Neural crest cell (in vitro differentiated cells): ENCODE results near the gene B4GALT2. TPM values are rescaled to one million over a fixed set of nuclear protein-coding genes. Genes with fewer than 3 reads are reported as not detected.

Experiments used
- DNase-seq: peaks from one replicate; pipeline ENCODE4 v3.0.0; 2021; ENCODE audit warnings: low read depth, mixed read lengths, low spot score
- H3K27ac Mint-ChIP-seq: one replicate; pipeline ENCODE4 v1.8.0; 2021; ENCODE audit warnings: mild to moderate bottlenecking, mixed read lengths; ENCODE audit not compliant: unreplicated experiment
- H3K27me3 Mint-ChIP-seq: 2 replicates; pipeline ENCODE4 v1.8.0; 2021; ENCODE audit warnings: low read depth, mild to moderate bottlenecking, mixed read lengths
- H3K36me3 Mint-ChIP-seq: 2 replicates; pipeline ENCODE4 v1.8.0; 2021; ENCODE audit warnings: low read depth, mild to moderate bottlenecking, mixed read lengths
- H3K4me1 Mint-ChIP-seq: 2 replicates; pipeline ENCODE4 v1.8.0; 2021; ENCODE audit warnings: mixed read lengths
- H3K4me3 Mint-ChIP-seq: one replicate; pipeline ENCODE4 v1.8.0; 2021; ENCODE audit warnings: mild to moderate bottlenecking, mixed read lengths
- H3K9me3 Mint-ChIP-seq: 2 replicates; pipeline ENCODE4 v1.8.0; 2021; ENCODE audit warnings: mixed read lengths
- CTCF ChIP-seq: fragments of 200-600 bp; sonication (generic); conservative IDR thresholded peaks from 2 replicates; pipeline ENCODE4 v1.5.0; 2021; ENCODE audit warnings: antibody characterized with exemption, mild to moderate bottlenecking
- total RNA-seq: library from RNA; stranded (reverse); gene quantifications from 2 replicates; pipeline ENCODE4 v1.2.1, GENCODE V29; 2021

The B4GALT2 gene
- total RNA-seq, 1 donor from 2014 or later: 88.7 TPM

GRCh38 chr1:43962324-43962723 lies 16.7 kb upstream of the B4GALT2 start:
- no peaks in the 10 kb centered on the region for H3K27me3 Mint-ChIP-seq
- no peak for DNase-seq
- H3K36me3 Mint-ChIP-seq: peaks cover 5% of the 10 kb centered on the region
- no peak overlapping the region for H3K27ac Mint-ChIP-seq
- TF ChIP-seq CTCF: no peak
- H3K9me3 Mint-ChIP-seq: no peaks in the 10 kb centered on the region
- no peak overlapping the region for H3K4me3 Mint-ChIP-seq
- no peaks in the 10 kb centered on the region for H3K4me1 Mint-ChIP-seq

- Mint-ChIP-seq H3K36me3 (peaks cover 5% of the 10 kb centered on the region), H3K27ac (no peak overlapping the region), H3K9me3 (no peaks in the 10 kb centered on the region), H3K27me3 (no peaks in the 10 kb centered on the region), H3K4me3 (no peak overlapping the region), H3K4me1 (no peaks in the 10 kb centered on the region)
- DNase-seq: no peak
- no peak for TF ChIP-seq CTCF
Observed at GRCh38 chr1:43963006-43963405, 16.0 kb upstream of the B4GALT2 start.

GRCh38 chr1:43963890-43964289 lies 15.1 kb upstream of the B4GALT2 start:
- H3K27ac Mint-ChIP-seq: no peak overlapping the region
- no peak overlapping the region for H3K4me3 Mint-ChIP-seq
- no peaks in the 10 kb centered on the region for H3K9me3 Mint-ChIP-seq
- H3K4me1 Mint-ChIP-seq: no peaks in the 10 kb centered on the region
- no peak for DNase-seq
- H3K27me3 Mint-ChIP-seq: no peaks in the 10 kb centered on the region
- H3K36me3 Mint-ChIP-seq: peaks cover 3% of the 10 kb centered on the region
- no peak for TF ChIP-seq CTCF

- TF ChIP-seq CTCF: no peak
- DNase-seq: no peak
- no peaks in the 10 kb centered on the region for H3K9me3 Mint-ChIP-seq
- no peaks in the 10 kb centered on the region for H3K27me3 Mint-ChIP-seq
- no peak overlapping the region for H3K4me3 Mint-ChIP-seq
- H3K4me1 Mint-ChIP-seq: peaks cover 11% of the 10 kb centered on the region
- H3K27ac Mint-ChIP-seq: no peak overlapping the region
- no peaks in the 10 kb centered on the region for H3K36me3 Mint-ChIP-seq
Observed at GRCh38 chr1:43965316-43965715, 13.7 kb upstream of the B4GALT2 start.

- no peaks in the 10 kb centered on the region for H3K9me3 Mint-ChIP-seq
- H3K27me3 Mint-ChIP-seq: no peaks in the 10 kb centered on the region
- no peaks in the 10 kb centered on the region for H3K36me3 Mint-ChIP-seq
- TF ChIP-seq CTCF: no peak
- peaks cover 19% of the 10 kb centered on the region for H3K4me1 Mint-ChIP-seq
- peak; percentile 57 for DNase-seq
- H3K4me3 Mint-ChIP-seq: peak overlapping the region; percentile 58
- H3K27ac Mint-ChIP-seq: no peak overlapping the region
Observed at GRCh38 chr1:43968348-43968948, 10.6 kb upstream of the B4GALT2 start.
